ENCODE results near the gene RNF19B.

Gene RNF19B

DNA sequence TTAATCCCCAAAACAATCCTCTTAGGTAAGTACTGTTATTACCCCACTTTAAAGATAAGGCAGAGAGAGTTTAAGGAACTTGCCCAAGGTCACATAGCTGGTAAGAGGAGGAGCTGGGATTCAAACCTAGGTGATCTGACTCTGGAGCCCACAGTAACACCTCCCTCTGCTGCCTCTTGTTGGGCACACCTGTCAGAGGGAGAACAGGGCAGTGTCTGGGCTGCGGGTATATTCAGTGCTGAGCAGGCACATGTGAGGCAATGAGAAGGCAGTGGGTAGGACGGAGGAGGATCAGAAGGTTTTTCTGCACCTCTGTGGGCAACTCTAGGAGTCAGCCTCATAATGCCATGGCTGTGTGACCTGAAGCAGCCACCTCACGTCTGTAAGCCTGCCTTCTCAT is 76.5 kb downstream of the RNF19B start:
- no peak for DNase-seq (ENCODE audit: low spot score)

DNA sequence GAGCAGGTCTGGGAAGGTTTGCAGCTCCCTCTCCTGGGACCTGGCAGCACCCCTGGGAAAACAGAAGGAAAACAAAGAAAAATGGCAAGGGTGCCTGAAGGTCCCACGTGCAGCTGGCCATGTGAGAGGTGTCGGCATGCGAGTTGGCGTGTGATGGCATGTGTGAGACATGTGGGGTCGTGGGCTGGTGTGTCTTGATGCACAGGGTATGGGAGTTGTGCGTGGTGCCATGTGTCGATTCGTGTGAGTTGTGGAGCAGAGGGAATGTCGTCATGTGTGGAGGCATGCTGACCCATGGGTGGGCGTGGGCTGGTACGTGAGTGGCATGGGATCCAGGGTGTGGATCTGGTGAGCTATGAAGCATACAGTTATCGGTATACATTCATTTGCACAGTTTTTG is 77.0 kb downstream of the RNF19B start:
- no peak for DNase-seq (ENCODE audit: low spot score)

DNA sequence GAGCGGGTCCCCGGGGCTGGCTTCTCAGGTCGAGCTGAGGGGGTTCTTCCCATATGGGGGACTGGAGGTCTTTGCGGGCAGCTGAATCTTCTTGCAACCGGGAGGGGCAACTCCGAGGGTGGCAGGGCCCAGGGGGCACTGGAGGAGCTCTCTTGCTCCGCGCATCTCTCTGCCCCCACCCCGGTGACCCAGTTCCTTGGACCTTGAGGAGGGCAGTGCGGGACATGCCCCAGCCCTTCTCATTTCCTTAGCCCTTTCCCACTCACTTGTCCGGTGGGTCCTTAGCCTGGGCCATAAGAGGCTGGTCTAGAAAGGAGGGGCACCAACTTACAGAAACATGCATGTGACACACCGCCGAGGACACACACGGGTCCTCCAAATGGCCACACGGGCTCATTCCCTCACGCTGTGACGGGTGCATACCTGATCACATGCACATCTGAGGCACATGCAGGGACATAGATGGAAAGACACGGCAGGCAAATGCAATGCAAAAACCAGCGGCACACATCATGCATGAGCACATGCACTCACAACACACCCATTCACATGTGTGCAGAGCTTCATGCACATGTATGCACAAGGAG is 77.7 kb downstream of the RNF19B start:
- no peak for DNase-seq (ENCODE audit: low spot score)

Data from iPS-NIHi11 (cell line).